Endothelial cell of umbilical vein (primary cell): ENCODE data around the gene MYO1E. TPM values are rescaled to one million over a fixed set of nuclear protein-coding genes. Genes with fewer than 3 reads are reported as not detected.

Experiments used
- BruUV-seq: library from RNA; stranded (reverse); fragments of 400-500 nt; replicated peaks from 2 replicates; lab custom pipeline; 2021; lab: Mats Ljungman, UMichigan
- CTCF ChIA-PET: fragments of 300-600, 350-600 bp; sonication (Branson Sonifier 250); formaldehyde crosslinking; loops from one replicate; lab custom pipeline; 2021; ENCODE audit warnings: antibody characterized with exemption, inconsistent platforms; lab: Charles Lee
- POLR2A ChIA-PET: fragments of 300-600, 350-600 bp; sonication (Branson Sonifier 250); formaldehyde crosslinking; loops from one replicate; lab custom pipeline; 2021; ENCODE audit warnings: antibody characterized with exemption, inconsistent platforms; lab: Charles Lee
- DNase-seq: peaks from one replicate; pipeline ENCODE4 v3.0.0-alpha.2; 2011; ENCODE audit warnings: low read depth, low spot score
- FAIRE-seq: peaks from 2 replicates; lab custom pipeline; 2011; peaks lifted over from hg19 to GRCh38; lab: Jason Lieb, UNC
- H2AFZ ChIP-seq: 2 replicates; pipeline ENCODE4 v1.6.0; 2012; ENCODE audit warnings: low read depth, low read length, control low read depth, inconsistent platforms
- H3K27ac ChIP-seq: 2 replicates; pipeline ENCODE4 v1.5.1; 2011; ENCODE audit warnings: low read depth, mild to moderate bottlenecking, control low read depth, low read length, moderate library complexity; ENCODE audit not compliant: insufficient read depth
- H3K27me3 ChIP-seq, 2 experiments: 2 replicates each; pipeline versions ENCODE4 v1.6.0 to v1.6.1; 2011; ENCODE audit warnings: low read length in 2 of 2, mixed read lengths in 1 of 2; ENCODE audit not compliant: control insufficient read depth in 2 of 2, insufficient read depth in 2 of 2
- H3K36me3 ChIP-seq, 2 experiments: 2 replicates in 1 of 2; 3 replicates in 1 of 2; pipeline ENCODE4 v1.5.1; 2011; ENCODE audit warnings: low read length in 2 of 2, mild to moderate bottlenecking in 1 of 2, moderate library complexity in 1 of 2; ENCODE audit not compliant: control insufficient read depth in 2 of 2, insufficient read depth in 2 of 2; ENCODE audit errors: extremely low read depth in 1 of 2
- H3K4me1 ChIP-seq: 3 replicates; pipeline ENCODE4 v1.5.1; 2011; ENCODE audit warnings: mild to moderate bottlenecking, low read length; ENCODE audit not compliant: control insufficient read depth, insufficient read depth; ENCODE audit errors: extremely low read depth
- H3K4me2 ChIP-seq: 2 replicates; pipeline ENCODE4 v1.6.1; 2011; ENCODE audit warnings: low read length, control low read depth, mixed read lengths; ENCODE audit not compliant: insufficient read depth
- H3K4me3 ChIP-seq, 3 experiments: fragments of 200-600 bp in 1 of 3; sonication (generic), shearing (Covaris generic) in 1 of 3; replicated peaks in 1 of 3; 2 replicates each; pipeline ENCODE4 v1.5.1; 2011 to 2016; ENCODE audit warnings: control low read depth in 3 of 3, low read length in 3 of 3, mild to moderate bottlenecking in 2 of 3, inconsistent platforms in 1 of 3, low read depth in 1 of 3, moderate library complexity in 1 of 3; ENCODE audit not compliant: insufficient read depth in 1 of 3
- H3K79me2 ChIP-seq: 2 replicates; pipeline ENCODE4 v1.6.0; 2012; ENCODE audit warnings: low read length, inconsistent platforms; ENCODE audit not compliant: control insufficient read depth, insufficient read depth
- H3K9ac ChIP-seq: replicated peaks from 2 replicates; pipeline ENCODE3; 2011; ENCODE audit warnings: low read length, control low read depth; ENCODE audit not compliant: insufficient read depth; ENCODE audit errors: extremely low read depth
- H3K9me1 ChIP-seq: replicated peaks from 3 replicates; pipeline ENCODE4 v1.6.0; 2011; ENCODE audit warnings: mild to moderate bottlenecking, low read length; ENCODE audit not compliant: control insufficient read depth, insufficient read depth; ENCODE audit errors: extremely low read depth
- H3K9me3 ChIP-seq: replicated peaks from 2 replicates; pipeline ENCODE4 v1.5.1; 2012; ENCODE audit warnings: low read length, inconsistent platforms; ENCODE audit not compliant: control insufficient read depth, insufficient read depth
- H4K20me1 ChIP-seq: replicated peaks from 2 replicates; pipeline ENCODE3; 2011; ENCODE audit warnings: mild to moderate bottlenecking, low read length; ENCODE audit not compliant: control insufficient read depth, insufficient read depth; ENCODE audit errors: extremely low read depth
- CTCF ChIP-seq, 2 donors: IDR thresholded peaks; 1 replicate in 1 of 2; 2 replicates in 1 of 2; pipeline ENCODE4 v1.5.1; 2011; ENCODE audit warnings: low read length in 2 of 2, mild to moderate bottlenecking in 2 of 2, moderate library complexity in 2 of 2, control low read depth in 1 of 2, inconsistent platforms in 1 of 2, low read depth in 1 of 2; ENCODE audit not compliant: insufficient read depth in 1 of 2; ENCODE audit errors: extremely low read depth in 1 of 2
- EZH2 ChIP-seq: IDR thresholded peaks from 2 replicates; pipeline ENCODE4 v1.6.1; 2012; ENCODE audit warnings: borderline replicate concordance, low read depth, mild to moderate bottlenecking, moderate library complexity, low read length, inconsistent platforms; ENCODE audit not compliant: severe bottlenecking
- FOS ChIP-seq: IDR thresholded peaks from 2 replicates; pipeline ENCODE4 v1.6.1; 2011; ENCODE audit warnings: mild to moderate bottlenecking, low read length, moderate library complexity, borderline replicate concordance; ENCODE audit not compliant: insufficient read depth
- GATA2 ChIP-seq: IDR thresholded peaks from 2 replicates; pipeline ENCODE4 v1.7.0; 2011; ENCODE audit warnings: low read depth, mild to moderate bottlenecking, moderate library complexity, mixed read lengths, low read length; ENCODE audit not compliant: insufficient read length, insufficient read depth
- JUN ChIP-seq: IDR thresholded peaks from 2 replicates; pipeline ENCODE4 v1.6.1; 2011; ENCODE audit warnings: borderline replicate concordance, low read depth; ENCODE audit not compliant: insufficient read length, insufficient read depth
- MAX ChIP-seq: IDR thresholded peaks from 2 replicates; pipeline ENCODE4 v1.6.1; 2011; ENCODE audit not compliant: insufficient read depth, insufficient read length
- MYC ChIP-seq: IDR thresholded peaks from one replicate; pipeline ENCODE4 v1.6.1; 2011; ENCODE audit warnings: mild to moderate bottlenecking, low read depth, low read length
- POLR2A ChIP-seq: IDR thresholded peaks from 2 replicates; pipeline ENCODE4 v1.6.1; 2012; ENCODE audit warnings: low read depth, mild to moderate bottlenecking, control low read depth, low read length
- POLR2AphosphoS5 ChIP-seq: IDR thresholded peaks from 2 replicates; pipeline ENCODE4 v1.6.1; 2012; ENCODE audit warnings: low read depth, mild to moderate bottlenecking, control low read depth, low read length, moderate library complexity; ENCODE audit not compliant: insufficient read depth
- dilution Hi-C: fragments of 300-500 bp; cut with MboI; formaldehyde crosslinking; loops from one replicate; pipeline ENCODE4 v1.15.0; 2019; ENCODE audit warnings: low sequenced_read_pairs; ENCODE audit not compliant: extremely low pct_ligation_motif_present
- intact Hi-C: fragments of 100-400 bp; cut with micrococcal nuclease; formaldehyde crosslinking; loops from one replicate; pipeline ENCODE4 v1.10.0; 2022
- polyA plus RNA-seq, 4 experiments: library from polyadenylated mRNA; depleted of rRNA in 3 of 4; stranded (reverse) in 3 of 4; unstranded in 1 of 4; fragments of >200 nt; gene quantifications; 2 replicates each; pipeline versions ENCODE4 v1.2.1 to v1.2.3, GENCODE V29; 2011 to 2012; ENCODE audit warnings: missing spikeins in 1 of 4
- total RNA-seq: library from RNA; stranded (reverse); gene quantifications from 2 replicates; pipeline ENCODE4 v1.2.3, GENCODE V29; 2021

MYO1E gene
- total and polyA plus RNA-seq, 2 donors (not counting 3 experiments of a cell fraction or from before 2014, with no cell fraction given): 31.6 to 218 TPM

- H3K9me1 ChIP-seq: no peaks in the 10 kb centered on the region
- H4K20me1 ChIP-seq: no peaks in the 10 kb centered on the region
- H3K9ac ChIP-seq: no peak overlapping the region
- no peaks in the 10 kb centered on the region for H3K27me3 ChIP-seq
- H3K9me3 ChIP-seq: no peaks in the 10 kb centered on the region
- TF ChIP-seq MYC (no peak), GATA2 (no peak), FOS (no peak), POLR2A (no peak), CTCF (IDR thresholded peaks at IDR 0.05; ENCODE audit: extremely low read depth in 1 of 2, insufficient read depth in 1 of 2, low read depth in 1 of 2, low read length in 2 of 2) (no peak), JUN (no peak), MAX (no peak), POLR2AphosphoS5 (no peak), EZH2 (no peak)
- no peak overlapping the region for H2AFZ ChIP-seq
- intact Hi-C loops (no loop called here), dilution Hi-C loops (no loop called here)
- DNase-seq (no peak), FAIRE-seq (no peak)
- H3K4me3 ChIP-seq: no peak overlapping the region
- H3K4me1 ChIP-seq: no peaks in the 10 kb centered on the region
- H3K4me2 ChIP-seq: no peak overlapping the region
- CTCF ChIA-PET: no interaction called here
- no TSS peak for BruUV-seq
- peaks cover 12 to 45% of the 10 kb centered on the region in 2 experiments for H3K36me3 ChIP-seq
- POLR2A ChIA-PET: no interaction called here
- H3K79me2 ChIP-seq: no peaks in the 10 kb centered on the region
- H3K27ac ChIP-seq: no peak overlapping the region
Measured at GRCh38 chr15:59158701-59159034, 214.0 kb downstream of the MYO1E start.
